Skeletal muscle satellite cell (primary cell): ENCODE results near the gene CCDC97. TPM values are rescaled to one million over a fixed set of nuclear protein-coding genes. Genes with fewer than 3 reads are reported as not detected.
A peak's percentile ranks its signal among the peaks of the same experiment; 100 is the strongest.

Source experiments
- H3K27me3 ChIP-seq: 2 replicates; pipeline ENCODE4 v1.7.0; 2013; ENCODE audit warnings: low read length; ENCODE audit not compliant: control insufficient read depth, insufficient read depth
- H3K36me3 ChIP-seq: 2 replicates; pipeline ENCODE4 v1.7.0; 2013; ENCODE audit warnings: mild to moderate bottlenecking, control low read depth, low read length; ENCODE audit not compliant: insufficient read depth
- H3K4me1 ChIP-seq: 2 replicates; pipeline ENCODE4 v1.7.0; 2013; ENCODE audit warnings: low read length; ENCODE audit not compliant: control insufficient read depth, insufficient read depth
- H3K4me2 ChIP-seq: 2 replicates; pipeline ENCODE4 v1.7.0; 2013; ENCODE audit warnings: mild to moderate bottlenecking, low read length
- H3K4me3 ChIP-seq: 2 replicates; pipeline ENCODE4 v1.7.0; 2013; ENCODE audit warnings: low read length
- H3K9ac ChIP-seq: 2 replicates; pipeline ENCODE4 v1.7.0; 2013; ENCODE audit warnings: mild to moderate bottlenecking, low read depth, low read length, moderate library complexity
- H3K9me3 ChIP-seq: replicated peaks from 2 replicates; pipeline ENCODE4 v1.7.0; 2013; ENCODE audit warnings: mild to moderate bottlenecking, control low read depth, low read length
- total RNA-seq: library from RNA; depleted of rRNA; stranded (reverse); fragments of >200 nt; gene quantifications from 2 replicates; pipeline ENCODE4 v1.2.3, GENCODE V29; 2012; rRNA removed

CCDC97 gene
- 5.8 and 6.6 TPM in 2 replicates for total RNA-seq

DNA sequence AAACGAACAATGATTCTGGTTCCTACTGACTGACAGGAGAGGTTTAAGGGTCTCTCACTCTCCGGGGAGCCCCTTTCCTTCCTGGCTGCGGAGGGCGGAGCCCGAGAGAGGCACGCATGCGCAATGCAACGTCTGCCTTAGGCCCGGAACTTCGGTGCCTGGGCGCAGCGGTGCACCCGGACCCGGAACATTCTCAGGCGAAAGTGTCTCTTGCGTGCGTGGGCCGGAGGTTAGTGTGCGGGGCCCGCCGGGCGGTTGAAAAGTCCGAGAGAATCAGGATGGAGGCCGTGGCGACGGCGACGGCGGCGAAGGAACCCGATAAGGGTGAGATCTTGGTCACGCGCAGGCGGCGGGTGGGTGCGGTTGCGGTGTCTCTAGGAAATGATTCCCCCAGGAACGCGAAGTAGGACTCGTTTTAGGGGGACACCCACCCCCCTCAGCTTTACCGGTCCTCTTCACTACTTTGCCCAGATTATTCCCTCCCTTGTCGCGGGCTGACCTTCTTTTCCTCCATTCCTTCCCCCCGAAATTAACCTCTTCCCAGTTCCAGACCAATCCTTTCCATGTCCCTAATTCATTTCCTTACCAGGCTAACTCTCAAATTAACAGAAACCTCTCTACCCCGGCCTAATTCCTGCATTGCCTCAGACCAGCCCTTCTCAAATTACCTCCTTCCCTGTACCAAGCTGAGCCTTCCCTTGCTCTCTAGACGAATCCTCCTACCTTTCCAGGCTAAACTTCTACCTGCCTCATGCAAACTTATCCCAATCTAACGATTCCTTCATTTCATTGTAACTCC lies at the start of gene CCDC97:
TSS of gene CCDC97 (plus strand) at position 140 of the 799 bp plus-strand sequence. CDS start at position 279, 139 bp downstream.
- peak within 1 kb of the TSS; percentile 95 for H3K9ac ChIP-seq
- H3K4me1 ChIP-seq = peaks cover 24% of the 10 kb centered on the region
- peak within 1 kb of the TSS; percentile 91 for H3K4me2 ChIP-seq
- no peaks in the 10 kb centered on the region for H3K27me3 ChIP-seq
- H3K9me3 ChIP-seq = no peaks in the 10 kb centered on the region
- H3K4me3 ChIP-seq = peak within 1 kb of the TSS; percentile 79
- H3K36me3 ChIP-seq = peaks cover 47% of the 10 kb centered on the region

DNA sequence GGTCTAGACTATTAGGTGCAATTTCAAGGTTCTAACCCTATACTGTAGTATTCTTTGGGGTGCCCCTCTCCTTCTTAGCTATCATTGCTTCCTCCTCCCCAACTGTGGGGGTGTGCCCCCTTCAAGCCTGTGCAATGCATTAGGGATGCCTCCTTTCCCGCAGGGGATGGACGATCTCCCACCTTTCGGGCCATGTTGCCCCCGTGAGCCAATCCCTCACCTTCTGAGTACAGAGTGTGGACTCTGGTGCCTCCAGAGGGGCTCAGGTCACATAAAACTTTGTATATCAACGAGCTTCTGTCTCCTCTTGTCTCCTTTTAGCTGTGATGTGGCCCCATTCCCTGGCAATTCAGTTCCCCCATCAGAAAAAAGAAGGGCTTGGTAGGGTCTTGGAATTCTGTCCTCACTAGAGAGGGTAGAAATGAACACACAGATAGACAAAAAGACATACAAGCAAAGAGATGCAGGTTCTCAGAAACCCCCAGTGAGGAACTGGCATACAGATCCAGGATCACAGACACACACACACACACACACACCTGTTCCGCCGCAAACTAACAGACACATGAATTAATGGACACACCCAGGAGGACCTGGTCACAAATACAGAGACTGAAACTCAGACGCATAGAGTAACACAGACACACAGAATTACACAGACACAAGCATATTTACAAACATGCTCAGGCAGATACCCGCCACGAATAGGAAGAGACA lies 48.3 kb upstream of the CCDC97 start:
- H3K4me3 ChIP-seq = peak overlapping the region; percentile 68
- peak overlapping the region; percentile 70 for H3K9ac ChIP-seq
- H3K36me3 ChIP-seq = peaks cover 45% of the 10 kb centered on the region
- no peaks in the 10 kb centered on the region for H3K27me3 ChIP-seq
- peak overlapping the region; percentile 99 for H3K4me2 ChIP-seq
- H3K4me1 ChIP-seq = peaks cover 19% of the 10 kb centered on the region
- no peaks in the 10 kb centered on the region for H3K9me3 ChIP-seq

DNA sequence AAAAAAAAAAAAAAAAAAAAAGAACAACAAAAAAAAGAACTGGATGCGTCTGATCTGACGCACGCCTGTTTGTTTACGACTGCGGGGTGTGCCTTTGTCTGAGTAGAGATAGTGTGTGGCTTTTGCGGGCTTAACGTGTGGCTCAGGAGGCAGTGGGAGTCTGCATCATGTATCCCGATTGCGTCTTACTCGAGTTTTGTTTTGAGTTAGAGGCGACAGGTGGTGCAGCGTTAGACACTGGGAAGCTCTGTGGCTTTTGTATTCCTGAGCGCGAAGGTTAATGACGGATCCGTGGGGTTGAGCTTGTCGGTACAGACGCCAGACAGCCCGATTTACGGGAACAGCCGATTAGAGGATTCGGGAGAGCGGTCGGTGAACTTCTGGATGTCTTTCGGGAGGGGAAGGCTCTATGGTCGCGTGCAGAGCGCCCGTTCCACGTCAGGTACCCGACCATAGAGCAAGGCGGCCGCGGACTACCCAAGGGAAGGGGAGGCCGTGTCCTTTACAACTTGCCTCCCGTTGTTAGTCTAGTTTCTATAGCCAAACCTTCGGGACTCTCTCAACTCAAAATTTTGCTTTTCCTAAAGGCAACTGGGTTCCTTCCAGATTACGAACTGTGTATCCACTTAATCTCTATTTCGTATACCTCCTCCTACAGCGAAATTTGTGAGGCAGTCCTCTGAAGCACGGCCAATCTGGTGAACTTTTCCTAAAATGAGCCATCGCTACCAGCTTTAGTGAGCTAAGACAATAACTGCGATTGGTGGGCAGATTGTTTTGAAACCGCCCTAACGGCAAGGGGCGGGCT lies 46.7 kb upstream of the CCDC97 start:
- Histone ChIP-seq H3K4me2 (peak overlapping the region; percentile 99), H3K36me3 (peaks cover 37% of the 10 kb centered on the region), H3K9me3 (no peaks in the 10 kb centered on the region), H3K4me3 (peak overlapping the region; percentile 79), H3K4me1 (peaks cover 29% of the 10 kb centered on the region), H3K9ac (peak overlapping the region; percentile 94), H3K27me3 (no peaks in the 10 kb centered on the region)

DNA sequence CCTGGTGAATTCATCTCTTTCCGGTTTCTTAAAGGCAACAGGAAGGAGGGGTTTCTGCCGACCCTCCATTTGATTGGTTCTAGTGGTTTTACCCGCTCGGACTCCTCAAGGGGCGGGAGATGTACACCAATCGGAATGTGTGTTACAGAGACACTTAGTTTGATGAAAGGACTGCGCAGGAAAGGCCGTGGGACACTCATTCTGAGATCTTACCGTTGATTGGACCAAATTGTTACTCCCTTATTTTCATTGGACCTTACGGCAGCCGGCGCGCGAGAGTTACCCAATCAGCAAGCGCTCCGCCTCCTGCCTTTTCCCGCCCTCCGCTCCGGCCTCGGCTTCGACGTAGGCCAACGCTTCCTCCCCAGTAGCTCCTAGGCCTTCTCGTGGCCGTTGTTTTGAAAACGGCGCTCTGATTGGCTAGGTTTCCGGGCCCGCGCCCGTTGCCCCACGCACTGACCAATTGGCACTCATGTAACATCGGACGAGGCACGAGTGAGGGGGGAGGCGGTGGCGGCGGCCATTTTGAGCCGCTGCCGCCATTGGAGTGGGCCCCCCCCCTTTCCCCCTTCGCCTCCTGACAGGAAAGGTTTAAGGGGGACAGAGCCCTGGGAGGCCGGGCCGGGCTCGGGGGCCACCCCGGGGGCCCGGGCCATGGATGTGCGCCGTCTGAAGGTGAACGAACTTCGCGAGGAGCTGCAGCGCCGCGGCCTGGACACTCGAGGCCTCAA lies 46.0 kb upstream of the CCDC97 start, which contains the start of gene HNRNPUL1:
TSS of gene HNRNPUL1 (plus strand) at position 523 of the 731 bp plus-strand sequence. CDS start at position 655, 132 bp downstream.
- Histone ChIP-seq H3K9me3 (no peaks in the 10 kb centered on the region), H3K4me3 (peak within 1 kb of the TSS; percentile 84), H3K36me3 (peaks cover 35% of the 10 kb centered on the region), H3K4me2 (peak within 1 kb of the TSS; percentile 99), H3K9ac (peak within 1 kb of the TSS; percentile 99), H3K4me1 (peaks cover 29% of the 10 kb centered on the region), H3K27me3 (no peaks in the 10 kb centered on the region)

DNA sequence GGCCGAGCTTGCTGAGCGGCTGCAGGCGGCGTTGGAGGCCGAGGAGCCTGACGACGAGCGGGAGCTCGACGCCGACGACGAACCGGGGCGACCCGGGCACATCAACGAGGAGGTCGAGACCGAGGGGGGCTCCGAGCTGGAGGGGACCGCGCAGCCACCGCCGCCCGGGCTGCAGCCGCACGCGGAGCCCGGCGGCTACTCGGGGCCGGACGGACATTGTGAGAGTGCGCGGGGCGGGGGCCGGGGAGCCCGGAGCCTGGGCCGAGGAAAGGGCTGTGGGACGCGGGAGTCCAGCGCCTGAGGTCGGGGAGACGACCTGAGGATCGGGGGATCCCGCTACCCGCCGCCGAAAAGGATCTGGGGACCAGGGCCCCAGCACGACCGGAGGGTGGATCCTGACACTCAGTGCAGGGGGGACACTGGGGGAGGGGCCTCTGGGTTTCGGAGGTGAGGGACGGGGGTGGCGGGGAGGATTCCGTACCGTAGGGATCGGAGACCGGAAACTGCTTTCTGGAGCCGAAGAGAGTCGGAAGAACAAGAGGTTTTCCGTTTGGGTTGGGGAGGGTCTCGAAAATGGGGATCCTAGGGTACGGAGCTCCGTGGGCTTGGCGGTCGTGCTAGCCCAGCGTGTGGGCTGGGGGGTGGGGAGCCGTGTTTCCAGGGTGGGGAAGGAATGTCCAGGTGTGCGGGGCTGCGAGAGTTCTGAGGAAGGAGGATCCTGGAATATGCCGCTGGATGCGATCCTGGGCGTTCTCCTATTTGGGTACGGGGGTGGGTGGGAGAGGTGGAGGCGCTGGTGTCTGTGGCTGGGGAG lies 45.2 kb upstream of the CCDC97 start:
- Histone ChIP-seq H3K36me3 (peaks cover 34% of the 10 kb centered on the region), H3K4me2 (peak overlapping the region; percentile 92), H3K27me3 (no peaks in the 10 kb centered on the region), H3K9ac (peak overlapping the region; percentile 99), H3K9me3 (no peaks in the 10 kb centered on the region), H3K4me3 (peak overlapping the region; percentile 84), H3K4me1 (peaks cover 29% of the 10 kb centered on the region)

- no peaks in the 10 kb centered on the region for H3K9me3 ChIP-seq
- no peaks in the 10 kb centered on the region for H3K27me3 ChIP-seq
- H3K4me1 ChIP-seq = peaks cover 29% of the 10 kb centered on the region
- H3K4me3 ChIP-seq = peak overlapping the region; percentile 84
- H3K9ac ChIP-seq = peak overlapping the region; percentile 99
- H3K36me3 ChIP-seq = peaks cover 31% of the 10 kb centered on the region
- peak overlapping the region; percentile 92 for H3K4me2 ChIP-seq
These were observed 44.4 kb upstream of the CCDC97 start for GRCh38 chr19:41265395-41266153.

DNA sequence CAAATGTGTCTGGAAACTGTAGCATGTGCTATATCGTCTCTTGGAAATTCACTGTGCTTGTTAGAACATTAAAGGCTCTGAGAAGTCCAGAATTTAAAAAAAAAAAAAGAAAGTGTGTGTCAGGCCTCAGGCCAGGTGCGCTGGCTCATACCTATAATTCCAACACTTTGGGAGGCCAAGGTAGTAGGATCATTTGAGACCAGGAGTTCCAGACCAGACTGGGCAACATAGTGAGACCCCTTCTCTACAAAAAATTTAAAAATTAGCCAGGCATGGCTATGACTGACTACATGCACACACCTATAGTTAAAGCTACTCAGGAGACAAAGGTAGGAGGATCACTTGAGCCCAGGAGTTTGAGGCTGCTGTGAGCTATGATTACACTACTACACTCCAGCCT lies 40.9 kb upstream of the CCDC97 start:
- Histone ChIP-seq H3K27me3 (no peaks in the 10 kb centered on the region), H3K9ac (no peak overlapping the region), H3K4me3 (no peak overlapping the region), H3K4me2 (no peak overlapping the region), H3K4me1 (peaks cover 15% of the 10 kb centered on the region), H3K9me3 (no peaks in the 10 kb centered on the region), H3K36me3 (peaks cover 53% of the 10 kb centered on the region)

- no peaks in the 10 kb centered on the region for H3K9me3 ChIP-seq
- H3K27me3 ChIP-seq = no peaks in the 10 kb centered on the region
- H3K4me3 ChIP-seq = no peak overlapping the region
- H3K36me3 ChIP-seq = peaks cover 58% of the 10 kb centered on the region
- no peak overlapping the region for H3K4me2 ChIP-seq
- peaks cover 15% of the 10 kb centered on the region for H3K4me1 ChIP-seq
- no peak overlapping the region for H3K9ac ChIP-seq
These were observed 40.4 kb upstream of the CCDC97 start for GRCh38 chr19:41269571-41269970.

- H3K4me1 ChIP-seq = no peaks in the 10 kb centered on the region
- H3K4me2 ChIP-seq = no peak overlapping the region
- no peak overlapping the region for H3K4me3 ChIP-seq
- no peaks in the 10 kb centered on the region for H3K27me3 ChIP-seq
- H3K9ac ChIP-seq = no peak overlapping the region
- peaks cover 86% of the 10 kb centered on the region for H3K36me3 ChIP-seq
- H3K9me3 ChIP-seq = no peaks in the 10 kb centered on the region
These were observed 36.9 kb upstream of the CCDC97 start for GRCh38 chr19:41273076-41273475.
